RPMI7951 (cell line): ENCODE data around the gene S100A9. TPM values are rescaled to one million over a fixed set of nuclear protein-coding genes. Genes with fewer than 3 reads are reported as not detected.
"Not testable (repeated sequence)": the region's sequence is repeated elsewhere in the genome, so short reads cannot be mapped to it uniquely, and the experiment has no call there.

Source experiments
- DNase-seq: peaks from one replicate; pipeline ENCODE4 v3.0.0-alpha.2; 2012; ENCODE audit warnings: low read depth
- total RNA-seq: library from RNA; depleted of rRNA; stranded (reverse); fragments of >200 nt; shearing (Covaris generic); gene quantifications from 2 replicates; pipeline ENCODE4 v1.2.3, GENCODE V29; 2014

The S100A9 gene
- total RNA-seq, 1 experiment from 2014 or later: 2.4 TPM

DNA sequence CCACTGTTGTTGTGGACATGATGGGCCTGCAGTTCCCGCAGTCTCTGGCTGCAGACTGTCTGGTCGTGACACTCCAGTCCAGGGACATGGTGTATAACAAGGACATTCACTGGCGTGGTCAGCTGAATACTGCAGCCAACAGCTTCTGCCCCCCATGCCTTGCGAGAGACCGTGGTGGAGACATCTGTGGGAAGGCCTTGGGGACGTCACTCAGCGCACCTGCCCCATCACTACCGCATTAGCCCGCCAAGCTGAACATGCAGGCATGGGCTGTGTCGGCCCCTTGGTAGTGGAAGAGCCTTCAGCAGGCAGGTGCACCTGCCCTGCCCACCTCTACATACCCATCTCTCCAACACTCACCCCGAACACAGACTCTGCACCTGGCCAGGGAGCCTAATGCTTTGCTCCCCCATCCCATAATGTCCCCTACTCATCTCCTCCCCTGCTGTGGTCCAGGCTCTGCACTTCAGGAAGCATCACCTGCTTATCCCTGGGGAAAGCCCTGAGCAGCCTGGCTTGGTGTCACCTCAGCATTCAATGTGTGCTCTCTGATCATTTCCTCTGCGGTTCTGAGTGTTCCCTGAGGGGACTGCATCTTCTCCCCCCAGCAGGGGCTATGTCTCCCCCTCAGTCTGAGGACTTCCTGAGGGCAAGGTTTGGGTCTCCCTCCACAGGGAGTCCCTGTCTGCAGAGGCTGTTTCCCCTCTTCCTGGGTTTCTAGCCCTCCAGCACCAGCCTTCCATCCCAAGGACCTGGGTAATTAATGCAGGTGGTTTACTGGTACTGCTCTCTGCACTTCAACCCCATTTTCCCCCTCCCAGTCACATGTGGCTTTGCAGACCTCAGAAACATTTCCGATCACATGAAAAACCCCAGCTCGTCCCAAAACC, 12.2 kb upstream of the S100A9 start:
- DNase-seq: no peak

GRCh38 chr1:153346077-153346723, 11.5 kb upstream of the S100A9 start:
- no peak for DNase-seq

DNA sequence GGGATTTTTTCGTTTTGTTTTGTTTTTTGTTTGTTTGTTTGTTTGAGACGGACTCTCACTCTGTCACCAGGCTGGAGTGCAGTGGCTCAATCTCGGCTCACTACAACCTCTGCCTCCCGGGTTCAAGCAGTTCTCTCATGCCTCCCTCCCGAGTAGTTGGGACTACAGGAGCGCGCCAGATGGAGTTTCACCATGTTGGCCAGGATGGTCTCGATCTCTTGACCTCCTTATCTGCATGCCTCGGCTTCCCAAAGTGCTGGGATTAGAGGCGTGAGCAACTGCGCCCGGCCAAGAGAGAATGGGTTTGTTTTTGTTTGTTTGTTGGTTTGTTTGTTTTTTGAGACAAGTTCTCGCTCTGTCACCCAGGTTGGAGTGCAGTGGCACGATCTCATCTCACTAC, 10.6 kb upstream of the S100A9 start:
- not testable (repeated sequence) for DNase-seq

DNA sequence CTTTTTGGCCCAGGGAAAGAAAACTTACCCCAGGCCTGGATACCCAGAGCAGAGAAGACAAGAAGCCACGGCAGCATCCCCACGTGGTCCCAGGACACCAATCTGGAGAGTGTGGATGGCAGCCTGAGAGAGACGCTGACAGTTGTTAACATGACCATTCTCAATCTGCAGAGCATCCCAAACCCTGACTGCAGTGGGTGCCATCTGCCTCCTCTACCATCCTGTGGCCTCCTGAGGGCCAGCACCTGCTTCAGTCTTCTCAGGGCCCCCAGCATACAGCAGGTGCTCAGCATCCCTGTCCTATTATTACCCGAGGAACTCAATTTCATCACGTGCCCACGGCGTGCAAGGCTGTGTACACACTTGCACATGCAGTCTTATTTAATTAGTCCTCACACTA, 9.8 kb upstream of the S100A9 start:
- no peak for DNase-seq

- DNase-seq: no peak
Observed at GRCh38 chr1:153348511-153349362, 8.9 kb upstream of the S100A9 start, which contains the start of gene PGLYRP4. Gene PGLYRP4 (minus strand): TSS chr1:153348841. CDS start chr1:153347932, 909 bp downstream.

GRCh38 chr1:153349363-153350320, 8.0 kb upstream of the S100A9 start:
- DNase-seq: no peak

- no peak for DNase-seq
Observed at GRCh38 chr1:153350321-153350957, 7.2 kb upstream of the S100A9 start.

DNA sequence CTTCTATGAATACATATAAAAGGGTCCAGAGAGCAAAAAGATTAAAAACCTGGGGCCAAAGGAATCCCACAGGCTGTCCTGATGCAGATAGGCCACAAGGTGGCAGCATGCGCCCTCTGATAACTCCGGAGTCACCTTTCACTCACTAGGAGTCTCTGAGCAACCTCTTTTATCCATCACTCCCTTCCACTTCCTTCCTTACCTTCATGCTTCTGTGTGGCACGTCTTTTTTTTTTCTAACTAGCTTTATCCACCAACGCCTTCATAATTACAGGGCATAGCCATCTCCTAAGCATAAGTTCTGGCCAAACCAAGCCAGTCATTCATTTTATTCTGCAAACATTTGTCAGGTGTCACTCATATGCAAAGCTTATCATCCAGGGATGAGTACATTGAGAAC, 5.1 kb upstream of the S100A9 start:
- peak; percentile 56 for DNase-seq

GRCh38 chr1:153353226-153353947, 4.3 kb upstream of the S100A9 start:
- DNase-seq: peak; percentile 14

GRCh38 chr1:153354515-153355193, 3.0 kb upstream of the S100A9 start:
- DNase-seq: no peak

DNA sequence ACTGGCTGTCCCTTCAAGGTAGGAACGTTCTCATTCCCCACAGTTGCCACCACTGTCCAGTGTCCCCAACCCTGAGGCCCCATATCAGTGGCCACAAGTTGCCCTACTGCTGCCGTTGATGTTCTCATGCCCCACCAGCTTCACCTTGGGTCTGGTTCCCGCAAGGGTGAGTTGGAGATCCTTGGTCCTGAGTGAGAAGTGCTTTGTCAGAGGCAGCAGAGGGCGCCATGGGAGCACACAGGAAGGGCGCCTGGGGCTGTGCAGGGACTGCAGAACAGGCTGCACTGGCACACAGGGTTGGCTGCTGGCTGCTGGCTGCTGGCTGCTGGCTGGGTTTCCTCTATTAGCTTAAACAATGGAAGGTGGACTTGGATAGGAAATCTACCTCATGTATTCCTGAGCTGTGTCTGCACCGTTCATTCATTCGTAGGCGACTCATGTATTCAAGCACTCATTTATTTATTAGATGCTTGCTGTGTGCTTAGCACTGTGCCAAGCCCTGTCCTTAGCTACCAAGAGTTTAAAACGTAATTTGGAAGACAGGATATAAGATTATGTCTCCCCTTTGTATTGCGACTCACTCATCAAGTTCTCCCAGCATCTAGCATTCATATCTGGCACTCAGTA, 2.1 kb upstream of the S100A9 start:
- peak; percentile 61 for DNase-seq

DNA sequence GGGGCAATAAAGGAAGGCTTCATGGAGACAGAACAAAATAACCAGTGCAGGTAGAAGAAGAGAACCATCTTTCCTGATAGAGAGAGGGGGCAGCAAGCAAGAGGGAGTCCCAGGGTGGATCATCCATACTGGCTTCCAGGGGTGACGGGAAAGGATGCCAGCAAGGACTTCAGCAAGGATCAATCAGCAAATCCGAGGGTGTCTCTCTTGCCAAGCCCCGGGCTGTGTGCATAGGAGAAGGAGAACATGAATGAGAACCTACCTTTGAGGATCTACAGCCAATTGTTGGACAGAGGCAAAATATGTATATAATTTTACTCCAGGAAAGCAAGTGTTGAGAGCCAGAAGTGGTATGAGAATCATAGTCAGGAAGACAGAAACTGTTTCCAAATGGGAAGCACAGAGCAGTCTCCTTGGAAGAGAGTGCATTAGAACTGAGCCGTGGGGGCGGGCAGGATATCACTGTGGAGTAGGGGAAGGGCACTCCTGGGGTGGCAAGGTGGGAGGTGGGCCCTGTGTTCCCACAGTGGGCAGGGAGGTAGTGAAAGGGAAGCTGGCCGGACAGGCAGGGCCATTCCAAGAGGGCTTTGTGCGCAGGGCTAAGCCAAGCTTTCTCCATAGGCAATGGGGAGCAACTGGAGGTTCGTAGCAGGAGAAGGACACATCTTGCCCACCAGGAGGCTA, 1.1 kb upstream of the S100A9 start:
- no peak for DNase-seq

DNA sequence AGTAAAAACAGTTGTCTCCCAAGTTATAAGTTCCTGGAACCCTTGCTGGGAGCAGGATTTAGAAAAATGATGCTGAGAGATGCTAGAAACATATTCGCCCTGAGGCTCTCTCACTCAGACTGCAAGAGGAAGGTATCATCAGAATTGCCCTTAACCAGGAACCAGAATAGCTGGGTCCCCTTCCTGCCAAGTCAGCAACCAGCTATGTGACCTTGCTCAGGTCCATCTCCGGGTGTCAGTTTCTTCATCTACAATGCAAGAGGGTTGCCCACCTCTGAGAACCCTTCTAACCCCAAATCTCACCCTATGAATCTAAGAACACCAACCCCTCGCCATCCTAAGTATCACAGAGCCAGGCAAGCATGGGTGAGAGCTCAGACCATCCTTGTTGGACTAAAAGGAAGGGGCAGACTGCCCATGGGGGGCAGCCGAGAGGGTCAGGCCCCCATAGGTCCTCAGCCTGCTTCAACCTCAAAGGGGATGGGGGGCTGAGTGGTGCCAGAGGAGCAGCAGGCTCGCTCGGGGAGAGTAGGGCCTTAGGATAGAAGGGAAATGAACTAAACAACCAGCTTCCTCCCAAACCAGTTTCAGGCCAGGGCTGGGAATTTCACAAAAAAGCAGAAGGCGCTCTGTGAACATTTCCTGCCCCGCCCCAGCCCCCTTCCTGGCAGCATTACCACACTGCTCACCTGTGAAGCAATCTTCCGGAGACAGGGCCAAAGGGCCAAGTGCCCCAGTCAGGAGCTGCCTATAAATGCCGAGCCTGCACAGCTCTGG, 390 bp upstream of the S100A9 start:
- DNase-seq: no peak

GRCh38 chr1:153358691-153358975, 979 bp downstream of the S100A9 start:
- DNase-seq: no peak

DNA sequence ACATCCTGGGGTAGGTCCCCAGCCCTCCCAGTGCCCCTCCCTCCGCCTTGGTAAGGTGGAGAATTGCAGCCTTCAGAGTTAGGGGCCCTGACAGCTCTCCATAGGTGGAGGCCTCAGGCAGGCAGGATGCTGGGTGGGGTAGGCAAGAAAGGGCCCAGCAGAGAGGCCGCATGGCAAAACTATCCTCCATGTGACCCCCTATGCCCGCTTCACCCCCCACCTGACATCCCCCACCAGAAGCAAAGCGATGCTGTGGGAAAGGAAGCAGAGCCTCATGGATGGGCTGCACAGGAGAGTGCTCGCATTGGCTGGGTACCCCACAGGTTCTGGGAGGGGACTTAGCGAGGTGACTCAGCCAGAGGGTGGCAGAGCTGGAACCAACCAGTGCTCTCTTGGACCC, 1.6 kb downstream of the S100A9 start:
- DNase-seq: no peak

GRCh38 chr1:153360190-153360589, 2.5 kb downstream of the S100A9 start:
- no peak for DNase-seq
